GM19351 (cell line): ENCODE measurements around the gene TEX26.

ENCODE experiments used
- ATAC-seq: cut with Tn5 transposase; IDR thresholded peaks from one replicate; pipeline ENCODE4 v1.9.1; 2021; ENCODE audit warnings: mild to moderate bottlenecking, moderate library complexity; ENCODE audit not compliant: unreplicated experiment

The TEX26 gene

GRCh38 chr13:30974350-30974749, 41.9 kb downstream of the TEX26 start:
- no peak for ATAC-seq

GRCh38 chr13:30976025-30976424, 43.6 kb downstream of the TEX26 start:
- no peak for ATAC-seq

GRCh38 chr13:30978981-30979956, 46.8 kb downstream of the TEX26 start:
- ATAC-seq, result no peak

- ATAC-seq, result no peak
These were observed 50.0 kb downstream of the TEX26 start for GRCh38 chr13:30982506-30982905.

GRCh38 chr13:30982906-30983305, 50.5 kb downstream of the TEX26 start:
- ATAC-seq, result no peak

GRCh38 chr13:30983431-30983830, 51.0 kb downstream of the TEX26 start:
- ATAC-seq, result no peak

GRCh38 chr13:30984620-30985019, 52.2 kb downstream of the TEX26 start:
- no peak for ATAC-seq

- no peak for ATAC-seq
These were observed 53.3 kb downstream of the TEX26 start for GRCh38 chr13:30985637-30986205.

- no peak for ATAC-seq
These were observed 58.7 kb downstream of the TEX26 start for GRCh38 chr13:30991184-30991583.

GRCh38 chr13:30991922-30992321, 59.5 kb downstream of the TEX26 start:
- no peak for ATAC-seq

- ATAC-seq, result no peak
These were observed 62.9 kb downstream of the TEX26 start for GRCh38 chr13:30995331-30995730.

- no peak for ATAC-seq
These were observed 65.2 kb downstream of the TEX26 start for GRCh38 chr13:30997697-30998096.

GRCh38 chr13:30998136-30999088, 66.0 kb downstream of the TEX26 start:
- ATAC-seq, result no peak

- no peak for ATAC-seq
These were observed 68.4 kb downstream of the TEX26 start for GRCh38 chr13:31000889-31001288.

- ATAC-seq, result no peak
These were observed 69.2 kb downstream of the TEX26 start for GRCh38 chr13:31001647-31002046.

- ATAC-seq, result no peak
These were observed 72.6 kb downstream of the TEX26 start for GRCh38 chr13:31005066-31005465.

GRCh38 chr13:31007417-31007816, 75.0 kb downstream of the TEX26 start:
- ATAC-seq, result no peak

GRCh38 chr13:31008400-31009115, 76.1 kb downstream of the TEX26 start:
- ATAC-seq, result no peak

- no peak for ATAC-seq
These were observed 76.7 kb downstream of the TEX26 start for GRCh38 chr13:31009166-31009565.

- ATAC-seq, result no peak
These were observed 77.8 kb downstream of the TEX26 start for GRCh38 chr13:31010296-31010695.
